ENCODE results near the gene MLXIP.

DNA sequence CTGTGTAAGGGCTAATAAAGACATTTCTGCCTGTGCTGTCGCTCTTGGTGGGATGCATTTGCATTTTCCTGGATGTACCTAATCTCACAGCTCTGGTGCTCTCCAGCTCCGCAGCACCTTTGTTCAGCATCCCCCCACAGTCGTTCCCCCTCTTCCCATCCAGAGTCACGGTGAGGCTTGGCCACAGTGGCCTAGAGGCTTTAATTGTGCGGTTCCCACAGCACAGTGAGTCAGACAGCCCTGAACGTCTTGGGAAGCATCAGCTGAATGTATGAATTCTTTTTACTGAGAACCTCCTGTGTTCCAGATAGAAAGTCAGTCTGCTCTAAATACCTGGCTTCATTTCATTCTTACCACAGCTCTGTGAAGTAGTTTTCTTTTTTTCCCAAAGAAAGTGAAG, 28.7 kb downstream of the MLXIP start:
- TF ChIP-seq, protein P1, sequence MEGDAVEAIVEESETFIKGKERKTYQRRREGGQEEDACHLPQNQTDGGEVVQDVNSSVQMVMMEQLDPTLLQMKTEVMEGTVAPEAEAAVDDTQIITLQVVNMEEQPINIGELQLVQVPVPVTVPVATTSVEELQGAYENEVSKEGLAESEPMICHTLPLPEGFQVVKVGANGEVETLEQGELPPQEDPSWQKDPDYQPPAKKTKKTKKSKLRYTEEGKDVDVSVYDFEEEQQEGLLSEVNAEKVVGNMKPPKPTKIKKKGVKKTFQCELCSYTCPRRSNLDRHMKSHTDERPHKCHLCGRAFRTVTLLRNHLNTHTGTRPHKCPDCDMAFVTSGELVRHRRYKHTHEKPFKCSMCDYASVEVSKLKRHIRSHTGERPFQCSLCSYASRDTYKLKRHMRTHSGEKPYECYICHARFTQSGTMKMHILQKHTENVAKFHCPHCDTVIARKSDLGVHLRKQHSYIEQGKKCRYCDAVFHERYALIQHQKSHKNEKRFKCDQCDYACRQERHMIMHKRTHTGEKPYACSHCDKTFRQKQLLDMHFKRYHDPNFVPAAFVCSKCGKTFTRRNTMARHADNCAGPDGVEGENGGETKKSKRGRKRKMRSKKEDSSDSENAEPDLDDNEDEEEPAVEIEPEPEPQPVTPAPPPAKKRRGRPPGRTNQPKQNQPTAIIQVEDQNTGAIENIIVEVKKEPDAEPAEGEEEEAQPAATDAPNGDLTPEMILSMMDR (IDR thresholded peaks at IDR 0.05): no peak
- TF ChIP-seq EP300 (IDR thresholded peaks at IDR 0.05): no peak
- TF ChIP-seq POLR2A (IDR thresholded peaks at IDR 0.05): no peak
